ENCODE results near the gene C1QTNF1.

Gene C1QTNF1

DNA sequence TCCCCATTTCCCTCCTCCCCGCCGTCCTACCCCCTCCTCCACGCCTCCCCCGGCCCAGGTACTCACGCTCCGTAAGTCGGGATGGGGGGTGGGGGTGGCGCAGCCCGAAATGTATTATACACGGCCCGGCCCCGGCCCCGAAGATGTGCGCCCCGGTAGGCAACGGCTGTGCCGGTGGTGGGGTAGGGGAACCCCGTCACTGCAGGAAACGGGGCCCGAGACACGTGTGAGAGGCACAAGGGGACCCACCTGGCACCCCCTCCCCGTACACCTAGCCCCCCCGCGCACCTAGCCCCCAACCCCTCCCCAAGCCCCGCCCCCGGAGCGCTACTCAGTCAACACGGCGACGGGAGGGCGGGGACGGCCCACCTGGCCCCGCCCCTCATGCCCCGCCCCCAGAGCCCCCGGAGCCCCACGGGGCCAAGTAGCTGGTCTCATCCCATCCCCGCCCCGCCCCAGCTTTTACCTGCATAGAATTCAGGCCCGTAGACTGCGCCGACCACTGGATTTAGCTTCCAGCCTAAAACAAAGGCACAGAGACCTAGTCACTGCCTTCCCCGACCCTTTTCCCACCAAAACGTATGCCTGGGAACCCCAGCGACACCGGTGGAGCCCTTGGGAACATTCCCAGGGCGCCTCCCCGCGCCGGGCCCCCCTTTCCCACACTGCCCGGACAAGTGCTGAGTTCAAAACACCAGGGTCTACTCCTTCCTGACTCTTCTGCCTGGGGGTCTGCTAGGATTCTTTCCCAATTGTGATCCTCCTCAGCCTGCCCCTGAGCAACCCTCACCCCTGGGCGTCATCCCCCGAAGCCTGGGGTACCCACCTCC, 73.5 kb downstream of the C1QTNF1 start:
- no peak for DNase-seq

DNA sequence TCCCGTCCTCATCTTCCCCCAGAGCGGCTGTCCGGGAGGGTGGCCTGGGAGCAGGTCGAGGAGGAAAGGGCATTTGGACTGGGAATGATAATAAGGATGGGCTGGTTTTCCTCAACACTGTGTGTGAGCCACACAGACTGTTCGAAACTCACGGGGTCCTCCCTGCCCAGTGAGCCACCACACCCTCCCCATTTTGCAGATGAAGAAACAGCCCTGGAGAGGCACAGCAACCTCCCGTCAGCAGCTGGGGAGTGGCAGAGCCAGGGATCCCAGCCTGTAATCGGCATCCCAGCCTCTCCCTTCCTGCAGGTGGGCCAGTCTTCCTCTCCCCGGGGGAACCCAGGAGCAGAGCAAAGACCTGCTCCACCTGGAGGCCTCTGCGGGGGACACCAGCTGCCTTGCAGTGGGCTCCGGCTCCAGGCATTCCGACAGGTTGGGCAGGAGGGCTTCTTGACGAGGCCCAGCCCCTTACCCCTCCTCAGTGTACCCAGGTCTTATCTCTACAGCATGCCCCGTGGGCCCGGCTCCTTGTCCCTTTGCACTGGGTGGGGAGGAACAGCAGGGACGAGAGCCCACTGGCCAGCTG, 74.4 kb downstream of the C1QTNF1 start:
- DNase-seq, result no peak

Measured in stimulated activated CD4-positive, alpha-beta T cell treated with anti-CD3 and anti-CD28 coated beads, Interleukin-4, amount 100 ng/mL, for 4 hours (primary cell).